GM12878 (cell line): ENCODE data around the gene PTK7. TPM values are rescaled to one million over a fixed set of nuclear protein-coding genes. Genes with fewer than 3 reads are reported as not detected.

Source experiments
- ATAC-seq: fragments of 200-7000 bp; cut with Tn5 transposase; 3 replicates; pipeline ENCODE4 v1.9.1; 2020; ENCODE audit warnings: mild to moderate bottlenecking, moderate library complexity
- BruUV-seq: library from RNA; stranded (reverse); fragments of 400-500 nt; replicated peaks from 2 replicates; lab custom pipeline; 2021; lab: Mats Ljungman, UMichigan
- CTCF ChIA-PET: fragments of 300-600 bp; sonication (Branson Sonifier 250); formaldehyde crosslinking; extraction: SDS; loops from one replicate; lab custom pipeline; 2021; ENCODE audit warnings: inconsistent platforms; lab: Yijun Ruan, JAX
- POLR2A ChIA-PET: fragments of 350-600 bp; formaldehyde crosslinking; extraction: SDS; loops from one replicate; lab custom pipeline; 2021; ENCODE audit warnings: inconsistent platforms; lab: Charles Lee
- RAD21 ChIA-PET: fragments of 300-600 bp; sonication (Branson Sonifier 250); formaldehyde crosslinking; loops from one replicate; lab custom pipeline; 2023; ENCODE audit warnings: antibody characterized with exemption; ENCODE audit not compliant: unreplicated experiment; lab: Charles Lee
- SMC1A ChIA-PET: fragments of 300-600 bp; sonication (Branson Sonifier 250); formaldehyde crosslinking; loops from one replicate; lab custom pipeline; 2023; ENCODE audit not compliant: unreplicated experiment, uncharacterized antibody; lab: Charles Lee
- DNase-seq: peaks from one replicate; pipeline ENCODE4 v3.0.0-alpha.2; 2011; ENCODE audit warnings: low read depth, low spot score
- FAIRE-seq: peaks from 3 replicates; lab custom pipeline; 2011; peaks lifted over from hg19 to GRCh38; lab: Jason Lieb, UNC
- H2AFZ ChIP-seq: 2 replicates; pipeline ENCODE4 v1.6.0; 2011; ENCODE audit warnings: low read depth, low read length, control low read depth; ENCODE audit not compliant: control insufficient read depth
- H3K27ac ChIP-seq: 2 replicates; pipeline ENCODE4 v1.5.1; 2011; ENCODE audit warnings: control low read depth; ENCODE audit not compliant: control insufficient read depth, insufficient read depth
- H3K27me3 ChIP-seq, 2 experiments: replicated peaks in 1 of 2; 2 replicates each; pipeline versions ENCODE4 v1.6.0 to v1.6.1; 2011; ENCODE audit warnings: low read length in 1 of 2; ENCODE audit not compliant: control insufficient read depth in 2 of 2, insufficient read depth in 2 of 2
- H3K36me3 ChIP-seq, 2 experiments: 2 replicates each; pipeline ENCODE4 v1.5.1; 2011; ENCODE audit warnings: low read length in 1 of 2; ENCODE audit not compliant: control insufficient read depth in 2 of 2, insufficient read depth in 2 of 2
- H3K4me1 ChIP-seq: 2 replicates; pipeline ENCODE4 v1.6.1; 2011; ENCODE audit warnings: mild to moderate bottlenecking, low read length, moderate library complexity, mixed read lengths; ENCODE audit not compliant: control insufficient read depth, insufficient read depth
- H3K4me2 ChIP-seq: 2 replicates; pipeline ENCODE4 v1.6.0; 2011; ENCODE audit warnings: control low read depth; ENCODE audit not compliant: control insufficient read depth, insufficient read depth
- H3K4me3 ChIP-seq: fragments of 200-600 bp; sonication (generic); 2 replicates; pipeline ENCODE4 v1.5.1; 2016
- H3K79me2 ChIP-seq: 2 replicates; pipeline ENCODE4 v1.6.0; 2011; ENCODE audit warnings: low read length; ENCODE audit not compliant: control insufficient read depth, insufficient read depth
- H3K9ac ChIP-seq: 2 replicates; pipeline ENCODE4 v1.8.0; 2011; ENCODE audit warnings: low read length, control low read depth, mixed read lengths; ENCODE audit not compliant: control insufficient read depth, insufficient read depth
- H3K9me3 ChIP-seq: replicated peaks from 3 replicates; pipeline ENCODE4 v1.5.1; 2011; ENCODE audit warnings: mild to moderate bottlenecking, low read length; ENCODE audit not compliant: control insufficient read depth, insufficient read depth
- H4K20me1 ChIP-seq: 2 replicates; pipeline ENCODE4 v1.6.0; 2011; ENCODE audit not compliant: control insufficient read depth, insufficient read depth
- CHD1 ChIP-seq: IDR thresholded peaks from 2 replicates; pipeline ENCODE4 v1.6.1; 2012; ENCODE audit warnings: low read depth, low read length, improper control_type of control experiment
- CUX1 ChIP-seq: IDR thresholded peaks from 2 replicates; pipeline ENCODE4 v1.6.1; 2012; ENCODE audit warnings: improper control_type of control experiment, low read depth, low read length; ENCODE audit not compliant: insufficient replicate concordance
- FOXK2 ChIP-seq: fragments of 450-650 bp; IDR thresholded peaks from 2 replicates; pipeline ENCODE4 v1.6.1; 2017; ENCODE audit warnings: mild to moderate bottlenecking, moderate library complexity
- NKRF ChIP-seq: fragments of 450-650 bp; conservative IDR thresholded peaks from 2 replicates; pipeline ENCODE4 v1.6.1; 2017; ENCODE audit warnings: mild to moderate bottlenecking, moderate library complexity
- NR2F1 ChIP-seq: fragments of 450-650 bp; conservative IDR thresholded peaks from 2 replicates; pipeline ENCODE4 v1.6.1; 2017; ENCODE audit warnings: mild to moderate bottlenecking
- RUNX3 ChIP-seq: IDR thresholded peaks from 2 replicates; pipeline ENCODE4 v1.6.1; 2012; ENCODE audit warnings: low read length, inconsistent platforms
- SP1 ChIP-seq: IDR thresholded peaks from one replicate; pipeline ENCODE4 v1.6.1; 2011; ENCODE audit warnings: low read depth, low read length
- TBL1XR1 ChIP-seq: IDR thresholded peaks from 2 replicates; pipeline ENCODE4 v1.6.1; 2012; ENCODE audit warnings: low read depth, low read length, improper control_type of control experiment
- TCF12 ChIP-seq: IDR thresholded peaks from 2 replicates; pipeline ENCODE4 v1.6.1; 2011; ENCODE audit warnings: low read depth, mild to moderate bottlenecking, low read length
- USF2 ChIP-seq: IDR thresholded peaks from 2 replicates; pipeline ENCODE4 v1.6.1; 2011; ENCODE audit warnings: low read depth, low read length, improper control_type of control experiment, borderline replicate concordance
- ZNF207 ChIP-seq: fragments of 450-650 bp; IDR thresholded peaks from 2 replicates; pipeline ENCODE4 v1.6.1; 2014; ENCODE audit warnings: antibody characterized with exemption, mild to moderate bottlenecking, borderline replicate concordance
- WGBS: methylation state at CpG from one replicate; pipeline ENCODE4 v1.1.6; 2016; ENCODE audit warnings: low lambda C conversion rate; ENCODE audit not compliant: insufficient replicate concordance, insufficient coverage; ENCODE audit errors: missing lambda C conversion rate; 5-methylcytosine and 5-hydroxymethylcytosine counted together
- in situ Hi-C: fragments of 300-500 bp; cut with MboI; formaldehyde crosslinking; loops from 9 replicates; pipeline ENCODE4 v1.14.3; 2018; ENCODE audit warnings: mixed read lengths
- intact Hi-C: fragments of 100-400 bp; cut with micrococcal nuclease; formaldehyde crosslinking; loops from one replicate; pipeline ENCODE4 v1.14.2; 2022; ENCODE audit not compliant: unreplicated experiment
- polyA plus RNA-seq, 11 experiments: library from polyadenylated mRNA; depleted of rRNA in 4 of 11; unstranded in 6 of 11; stranded (reverse) in 5 of 11; fragments of >200 nt; fragmentation: Nextera tagmentation in 4 of 11; fragmentation: Illumina TruSeq in 1 of 11; extraction: Ambion mirVana in 4 of 11; extraction: Trizol in 1 of 11; gene quantifications; 1 replicate in 1 of 11; 2 replicates in 10 of 11; pipeline versions ENCODE4 v1.2.1 to v1.2.3, GENCODE V29; 2011 to 2016; ENCODE audit warnings: inconsistent platforms in 2 of 11, missing spikeins in 2 of 11, low read depth in 1 of 11
- total RNA-seq, 4 experiments: library from RNA; depleted of rRNA in 3 of 4; stranded (reverse); fragments of >200 nt in 3 of 4; fragmentation: Illumina TruSeq in 1 of 4; extraction: Trizol in 1 of 4; gene quantifications; 2 replicates each; pipeline versions ENCODE4 v1.2.1 to v1.2.3, GENCODE V29; 2013 to 2021
- TF ChIP-seq, protein P1 (sequence below): fragments of 450-650 bp; IDR thresholded peaks from 2 replicates; pipeline ENCODE4 v1.6.1; 2018; ENCODE audit warnings: borderline replicate concordance, mild to moderate bottlenecking; ENCODE audit not compliant: partially characterized antibody

The PTK7 gene
- total and polyA plus RNA-seq, 10 of the 15 experiments (the other 5 are each of a cell fraction or from before 2014, with no cell fraction given), result 0.18 to 14.4 (median 3.3) TPM; not detected in 1

- 46% methylated on average over 9 of the region's 9 CpGs for WGBS
- CTCF ChIA-PET, result interaction anchor here (0.6 kb wide), 1 partner anchor 29 kb away, joined by 3 read pairs; no protein-coding TSS in a partner anchor
Measured at GRCh38 chr6:43105538-43106222, 29.6 kb downstream of the PTK7 start.

More at GRCh38 chr6:43105538-43106222, 29.6 kb downstream of the PTK7 start:
- Histone ChIP-seq H4K20me1 (no peaks in the 10 kb centered on the region), H3K9me3 (no peaks in the 10 kb centered on the region), H2AFZ (no peak overlapping the region), H3K4me2 (no peak overlapping the region), H3K79me2 (no peaks in the 10 kb centered on the region), H3K36me3 (no peaks in the 10 kb centered on the region), H3K27me3 (no peaks in the 10 kb centered on the region), H3K4me1 (no peaks in the 10 kb centered on the region), H3K4me3 (no peak overlapping the region), H3K9ac (no peak overlapping the region), H3K27ac (no peak overlapping the region)
- SMC1A ChIA-PET, result interaction anchor here (0.6 kb wide), 1 partner anchor 1248 kb away, joined by 3 read pairs; no protein-coding TSS in a partner anchor
- no peak for TF ChIP-seq SP1
- no peak for TF ChIP-seq NR2F1
- TF ChIP-seq FOXK2, result no peak
- TF ChIP-seq ZNF207, result no peak
- TF ChIP-seq NKRF, result no peak
- TF ChIP-seq TBL1XR1, result no peak
- TF ChIP-seq CHD1, result no peak
- no peak for TF ChIP-seq RUNX3
- no peak for TF ChIP-seq USF2
- TF ChIP-seq, protein P1, sequence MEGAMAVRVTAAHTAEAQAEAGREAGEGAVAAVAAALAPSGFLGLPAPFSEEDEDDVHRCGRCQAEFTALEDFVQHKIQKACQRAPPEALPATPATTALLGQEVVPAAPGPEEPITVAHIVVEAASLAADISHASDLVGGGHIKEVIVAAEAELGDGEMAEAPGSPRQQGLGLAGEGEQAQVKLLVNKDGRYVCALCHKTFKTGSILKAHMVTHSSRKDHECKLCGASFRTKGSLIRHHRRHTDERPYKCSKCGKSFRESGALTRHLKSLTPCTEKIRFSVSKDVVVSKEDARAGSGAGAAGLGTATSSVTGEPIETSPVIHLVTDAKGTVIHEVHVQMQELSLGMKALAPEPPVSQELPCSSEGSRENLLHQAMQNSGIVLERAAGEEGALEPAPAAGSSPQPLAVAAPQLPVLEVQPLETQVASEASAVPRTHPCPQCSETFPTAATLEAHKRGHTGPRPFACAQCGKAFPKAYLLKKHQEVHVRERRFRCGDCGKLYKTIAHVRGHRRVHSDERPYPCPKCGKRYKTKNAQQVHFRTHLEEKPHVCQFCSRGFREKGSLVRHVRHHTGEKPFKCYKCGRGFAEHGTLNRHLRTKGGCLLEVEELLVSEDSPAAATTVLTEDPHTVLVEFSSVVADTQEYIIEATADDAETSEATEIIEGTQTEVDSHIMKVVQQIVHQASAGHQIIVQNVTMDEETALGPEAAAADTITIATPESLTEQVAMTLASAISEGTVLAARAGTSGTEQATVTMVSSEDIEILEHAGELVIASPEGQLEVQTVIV, result no peak
- no peak for TF ChIP-seq TCF12
- TF ChIP-seq CUX1, result no peak
- no peak for DNase-seq
- BruUV-seq, result no TSS peak
- RAD21 ChIA-PET, result no interaction called here
- no peak for ATAC-seq
- in situ Hi-C loops (no loop called here), intact Hi-C loops (no loop called here)
- POLR2A ChIA-PET, result no interaction called here
- FAIRE-seq, result no peak
